Stomach (tissue), 9 donors: ENCODE data around the gene TTLL8. TPM values are rescaled to one million over a fixed set of nuclear protein-coding genes. Genes with fewer than 3 reads are reported as not detected.

Experiments used
- DNase-seq, 2 donors: peaks; one replicate each; pipeline versions ENCODE4 v3.0.0 to v3.0.0-alpha.2; 2013 to 2019
- H3K27ac ChIP-seq, 5 donors: fragments of 200-600 bp in 4 of 5; sonication (generic) in 4 of 5; one replicate each; pipeline ENCODE4 v1.5.1; 2013 to 2019; ENCODE audit warnings: mild to moderate bottlenecking in 1 of 5, moderate library complexity in 1 of 5
- H3K27me3 ChIP-seq, 3 donors: fragments of 200-600 bp; sonication (generic); one replicate each; pipeline ENCODE4 v1.5.1; 2017 to 2019; ENCODE audit warnings: mixed run types in 1 of 3
- H3K36me3 ChIP-seq, 4 donors: fragments of 200-600 bp; sonication (generic); 1 replicate in 3 of 4; 2 replicates in 1 of 4; pipeline ENCODE4 v1.5.1; 2016 to 2019
- H3K4me1 ChIP-seq, 4 donors: fragments of 200-600 bp; sonication (generic); one replicate each; pipeline ENCODE4 v1.5.1; 2016 to 2019
- H3K4me3 ChIP-seq, 4 donors: fragments of 200-600 bp; sonication (generic) in 3 of 4; one replicate each; pipeline ENCODE4 v1.5.1; 2016 to 2019; ENCODE audit warnings: mild to moderate bottlenecking in 1 of 4
- H3K9me3 ChIP-seq, 4 donors: fragments of 200-600 bp; sonication (generic); one replicate each; pipeline ENCODE4 v1.5.1; 2016 to 2019
- CTCF ChIP-seq, 7 experiments: fragments of 450-650 bp in 4 of 7; fragments of 200-600 bp in 3 of 7; sonication (generic) in 3 of 7; IDR thresholded peaks; one replicate each; pipeline ENCODE4 v1.5.1; 2016 to 2019; ENCODE audit warnings: antibody characterized with exemption in 7 of 7, control low read depth in 2 of 7, mild to moderate bottlenecking in 1 of 7
- EP300 ChIP-seq: sonication (generic); formaldehyde crosslinking; IDR thresholded peaks from one replicate; pipeline ENCODE4 v1.6.1; 2017; ENCODE audit warnings: antibody characterized with exemption
- POLR2A ChIP-seq, 4 donors: fragments of 450-650 bp; IDR thresholded peaks; one replicate each; pipeline ENCODE4 v1.6.1; 2016; ENCODE audit warnings: antibody characterized with exemption in 4 of 4, control low read depth in 2 of 4, mild to moderate bottlenecking in 1 of 4, moderate library complexity in 1 of 4
- POLR2AphosphoS5 ChIP-seq, 3 donors: sonication (generic); formaldehyde crosslinking; IDR thresholded peaks; one replicate each; pipeline ENCODE4 v1.6.1; 2016; ENCODE audit warnings: antibody characterized with exemption in 3 of 3
- WGBS, 5 donors: extraction: QIAGEN DNeasy Blood & Tissue Kit in 3 of 5; methylation state at CpG; one replicate each; pipeline versions ENCODE4 v1.1.5 to v1.1.7; 2013 to 2018; 5-methylcytosine and 5-hydroxymethylcytosine counted together
- intact Hi-C: fragments of 100-400 bp; cut with DNase I; formaldehyde crosslinking; loops from one replicate; pipeline ENCODE4 v1.15.1; 2023; ENCODE audit warnings: low total_unique reads
- polyA plus RNA-seq, 3 donors: library from polyadenylated mRNA; stranded (reverse); fragments of 200-250 nt; gene quantifications; one replicate each; pipeline ENCODE4 v1.2.3, GENCODE V29; 2013
- total RNA-seq, 5 donors: library from RNA; depleted of rRNA; stranded (reverse); fragments of >200 nt; gene quantifications; one replicate each; pipeline versions ENCODE4 v1.1.0 to v1.2.3, GENCODE V29; 2014 to 2016
- donor health status: healthy with polysubstance abuse.
- donor health status: Bipolar disorder and iron deficiency.
- donor health status: healthy.

Gene TTLL8
- total and polyA plus RNA-seq, 8 donors: not detected

- Histone ChIP-seq H3K36me3 (no peaks in the 10 kb centered on the region), H3K4me1 (peaks cover 16 to 53% (median 34%) of the 10 kb centered on the region in 4 donors), H3K4me3 (peak overlapping the region; percentile 31 to 39 (median 34)), H3K9me3 (no peaks in the 10 kb centered on the region), H3K27me3 (peaks cover 0 to 45% (median 13%) of the 10 kb centered on the region in 3 donors), H3K27ac (peak overlapping the region in 2 of 5 donors; percentile 42 to 54)
- WGBS, 5 donors: 33 to 53% (median 47%) methylated on average over 14 to 41 of the region's 41 CpGs
- TF ChIP-seq POLR2A (IDR thresholded peaks at IDR 0.05) (no peak), EP300 (no peak), CTCF (IDR thresholded peaks at IDR 0.05) (no peak), POLR2AphosphoS5 (IDR thresholded peaks at IDR 0.05) (no peak)
- peak in 1 of 2 donors; percentile 11 for DNase-seq
- intact Hi-C loops: no loop called here
These were observed 58.0 kb downstream of the TTLL8 start for GRCh38 chr22:49999946-50000586.

GRCh38 chr22:49999063-49999945 lies 58.8 kb downstream of the TTLL8 start:
- peak overlapping the region; percentile 31 to 39 (median 34) for H3K4me3 ChIP-seq

GRCh38 chr22:49998718-49999062 lies 59.4 kb downstream of the TTLL8 start:
- 89 to 92% (median 90%) methylated on average over 12 to 14 of the region's 14 CpGs for WGBS, 5 donors
- no peak for DNase-seq

More at GRCh38 chr22:49999063-49999945, 58.8 kb downstream of the TTLL8 start:
- Histone ChIP-seq H3K27ac (peak overlapping the region in 3 of 5 donors; percentile 33 to 68 (median 42)), H3K27me3 (peaks cover 0 to 45% (median 13%) of the 10 kb centered on the region in 3 donors), H3K36me3 (no peaks in the 10 kb centered on the region), H3K4me1 (peaks cover 16 to 53% (median 34%) of the 10 kb centered on the region in 4 donors), H3K9me3 (no peaks in the 10 kb centered on the region)
- WGBS, 5 donors: 13 to 46% (median 23%) methylated on average over 13 to 66 of the region's 70 CpGs
- DNase-seq: peak in 1 of 2 donors; percentile 57
- no peak for TF ChIP-seq POLR2AphosphoS5 (IDR thresholded peaks at IDR 0.05)
- TF ChIP-seq CTCF (IDR thresholded peaks at IDR 0.05): no peak
- TF ChIP-seq EP300: no peak
- no peak for TF ChIP-seq POLR2A (IDR thresholded peaks at IDR 0.05)
- intact Hi-C loops: no loop called here

More at GRCh38 chr22:49998718-49999062, 59.4 kb downstream of the TTLL8 start:
- H3K27me3 ChIP-seq: peaks cover 0 to 45% (median 13%) of the 10 kb centered on the region in 3 donors
- H3K9me3 ChIP-seq: no peaks in the 10 kb centered on the region
- no peak overlapping the region for H3K27ac ChIP-seq
- no peak overlapping the region for H3K4me3 ChIP-seq
- no peak for TF ChIP-seq EP300
- TF ChIP-seq POLR2A (IDR thresholded peaks at IDR 0.05): no peak
- TF ChIP-seq POLR2AphosphoS5 (IDR thresholded peaks at IDR 0.05): no peak
- no peak for TF ChIP-seq CTCF (IDR thresholded peaks at IDR 0.05)
- no peaks in the 10 kb centered on the region for H3K36me3 ChIP-seq
- H3K4me1 ChIP-seq: peaks cover 16 to 54% (median 35%) of the 10 kb centered on the region in 4 donors
- intact Hi-C loops: no loop called here
